ENCODE results near the gene CCDC97. TPM values are rescaled to one million over a fixed set of nuclear protein-coding genes. Genes with fewer than 3 reads are reported as not detected.
A peak's percentile ranks its signal among the peaks of the same experiment; 100 is the strongest.

The CCDC97 gene
- polyA plus RNA-seq, 1 of the 3 experiments (the other 2 are of a cell fraction): 9.6 TPM

DNA sequence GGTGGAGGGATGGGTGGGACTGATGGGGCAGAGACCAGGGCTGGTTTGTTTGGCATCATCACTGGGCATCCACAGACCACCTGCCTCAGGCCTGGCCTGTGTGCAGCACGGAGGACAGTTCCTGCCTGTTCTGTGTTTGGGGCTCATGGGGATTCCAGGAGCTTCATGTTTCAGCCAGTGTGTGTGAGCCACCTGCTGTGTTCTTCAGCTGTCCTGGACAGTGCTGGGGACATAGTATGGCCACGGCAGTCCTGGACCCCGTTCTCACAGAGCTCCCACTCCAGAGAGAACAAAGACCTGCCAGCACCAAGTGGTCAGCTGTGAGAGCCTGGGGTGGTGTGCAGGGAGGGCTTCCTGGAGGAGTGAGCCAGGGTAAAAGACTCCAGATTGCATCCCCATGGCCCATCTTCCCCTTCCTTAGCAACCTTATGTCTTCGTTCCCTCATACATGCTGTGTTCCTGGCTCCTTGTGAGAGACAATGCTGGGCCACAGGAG, 2.0 kb upstream of the CCDC97 start:
- ChIA-PET POLR2A (interaction anchor here (0.7 kb wide), 1 partner anchor 44 kb away, joined by 6 read pairs; the partner anchor contains the start of gene HNRNPUL1), CTCF (interaction anchor here (0.6 to 5.5 kb wide), 26 partner anchors 10 to 338 kb away, joined by 3 to 105 read pairs (median 6); partner anchors contain the start of genes DMAC2, HNRNPUL1 and TGFB1)
- H3K9me2 ChIP-seq: no peaks in the 10 kb centered on the region
- H3K27ac ChIP-seq (ENCODE audit: low read depth in 2 of 2, low read length in 1 of 2): peak overlapping the region; percentile 36 to 95; a peak in 3 of 4 replicates
- no peaks in the 10 kb centered on the region; the same call in 1 of the 2 replicates for H4K20me1 ChIP-seq (ENCODE audit: insufficient read depth)
- peaks cover 32% of the 10 kb centered on the region for H3K79me2 ChIP-seq (ENCODE audit: insufficient read depth)
- no peak overlapping the region for H2AFZ ChIP-seq (ENCODE audit: low read depth)
- TF ChIP-seq RCOR1 (IDR thresholded peaks at IDR 0.05; ENCODE audit: low read length) (no peak), TAF1 (IDR thresholded peaks at IDR 0.05; ENCODE audit: borderline replicate concordance, low read depth, low read length) (no peak), TEAD4 (IDR thresholded peaks at IDR 0.05; ENCODE audit: borderline replicate concordance, insufficient read depth) (no peak), MXI1 (IDR thresholded peaks at IDR 0.05; ENCODE audit: low read depth, low read length) (no peak), GATA2 (CRISPR knock-in tag; IDR thresholded peaks at IDR 0.05) (no peak), SMC3 (IDR thresholded peaks at IDR 0.05; ENCODE audit: low read depth, low read length) (no peak), GABPA (IDR thresholded peaks at IDR 0.05; ENCODE audit: low read depth) (no peak), ELF1 (IDR thresholded peaks at IDR 0.05) (no peak)
- TF ChIP-seq, protein P1, sequence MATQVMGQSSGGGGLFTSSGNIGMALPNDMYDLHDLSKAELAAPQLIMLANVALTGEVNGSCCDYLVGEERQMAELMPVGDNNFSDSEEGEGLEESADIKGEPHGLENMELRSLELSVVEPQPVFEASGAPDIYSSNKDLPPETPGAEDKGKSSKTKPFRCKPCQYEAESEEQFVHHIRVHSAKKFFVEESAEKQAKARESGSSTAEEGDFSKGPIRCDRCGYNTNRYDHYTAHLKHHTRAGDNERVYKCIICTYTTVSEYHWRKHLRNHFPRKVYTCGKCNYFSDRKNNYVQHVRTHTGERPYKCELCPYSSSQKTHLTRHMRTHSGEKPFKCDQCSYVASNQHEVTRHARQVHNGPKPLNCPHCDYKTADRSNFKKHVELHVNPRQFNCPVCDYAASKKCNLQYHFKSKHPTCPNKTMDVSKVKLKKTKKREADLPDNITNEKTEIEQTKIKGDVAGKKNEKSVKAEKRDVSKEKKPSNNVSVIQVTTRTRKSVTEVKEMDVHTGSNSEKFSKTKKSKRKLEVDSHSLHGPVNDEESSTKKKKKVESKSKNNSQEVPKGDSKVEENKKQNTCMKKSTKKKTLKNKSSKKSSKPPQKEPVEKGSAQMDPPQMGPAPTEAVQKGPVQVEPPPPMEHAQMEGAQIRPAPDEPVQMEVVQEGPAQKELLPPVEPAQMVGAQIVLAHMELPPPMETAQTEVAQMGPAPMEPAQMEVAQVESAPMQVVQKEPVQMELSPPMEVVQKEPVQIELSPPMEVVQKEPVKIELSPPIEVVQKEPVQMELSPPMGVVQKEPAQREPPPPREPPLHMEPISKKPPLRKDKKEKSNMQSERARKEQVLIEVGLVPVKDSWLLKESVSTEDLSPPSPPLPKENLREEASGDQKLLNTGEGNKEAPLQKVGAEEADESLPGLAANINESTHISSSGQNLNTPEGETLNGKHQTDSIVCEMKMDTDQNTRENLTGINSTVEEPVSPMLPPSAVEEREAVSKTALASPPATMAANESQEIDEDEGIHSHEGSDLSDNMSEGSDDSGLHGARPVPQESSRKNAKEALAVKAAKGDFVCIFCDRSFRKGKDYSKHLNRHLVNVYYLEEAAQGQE (IDR thresholded peaks at IDR 0.05; ENCODE audit: low read depth, low read length): no peak
- TF ChIP-seq, protein P2, sequence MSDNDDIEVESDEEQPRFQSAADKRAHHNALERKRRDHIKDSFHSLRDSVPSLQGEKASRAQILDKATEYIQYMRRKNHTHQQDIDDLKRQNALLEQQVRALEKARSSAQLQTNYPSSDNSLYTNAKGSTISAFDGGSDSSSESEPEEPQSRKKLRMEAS (IDR thresholded peaks at IDR 0.05; ENCODE audit: low read depth): no peak
- H3K4me3 ChIP-seq (ENCODE audit: low read depth in 2 of 2, low read length in 1 of 2): no peak overlapping the region; a peak in 1 of 4 replicates
- no peaks in the 10 kb centered on the region for H3K9me3 ChIP-seq
- H3F3A ChIP-seq (replicated peaks; ENCODE audit: insufficient read depth): peaks cover 72% of the 10 kb centered on the region
- WGBS (ENCODE audit: low lambda C conversion rate): 68% methylated on average over 3 of the region's 4 CpGs
- no peak for DNase-seq
- peaks cover 51 to 52% of the 10 kb centered on the region in 2 experiments for H3K36me3 ChIP-seq (replicated peaks in 1 of 2; ENCODE audit: control insufficient read depth in 1 of 2, insufficient read depth in 2 of 2, low read length in 1 of 2)
- H3K4me2 ChIP-seq: no peak overlapping the region
- H3K27me3 ChIP-seq (ENCODE audit: insufficient read depth): no peaks in the 10 kb centered on the region
- H3K4me1 ChIP-seq (ENCODE audit: control insufficient read depth in 1 of 2, insufficient read depth in 2 of 2, low read depth in 1 of 2, low read length in 1 of 2): peaks cover 14 to 19% of the 10 kb centered on the region in 2 experiments; a peak in 3 of 4 replicates
- H3K9ac ChIP-seq: no peak overlapping the region

DNA sequence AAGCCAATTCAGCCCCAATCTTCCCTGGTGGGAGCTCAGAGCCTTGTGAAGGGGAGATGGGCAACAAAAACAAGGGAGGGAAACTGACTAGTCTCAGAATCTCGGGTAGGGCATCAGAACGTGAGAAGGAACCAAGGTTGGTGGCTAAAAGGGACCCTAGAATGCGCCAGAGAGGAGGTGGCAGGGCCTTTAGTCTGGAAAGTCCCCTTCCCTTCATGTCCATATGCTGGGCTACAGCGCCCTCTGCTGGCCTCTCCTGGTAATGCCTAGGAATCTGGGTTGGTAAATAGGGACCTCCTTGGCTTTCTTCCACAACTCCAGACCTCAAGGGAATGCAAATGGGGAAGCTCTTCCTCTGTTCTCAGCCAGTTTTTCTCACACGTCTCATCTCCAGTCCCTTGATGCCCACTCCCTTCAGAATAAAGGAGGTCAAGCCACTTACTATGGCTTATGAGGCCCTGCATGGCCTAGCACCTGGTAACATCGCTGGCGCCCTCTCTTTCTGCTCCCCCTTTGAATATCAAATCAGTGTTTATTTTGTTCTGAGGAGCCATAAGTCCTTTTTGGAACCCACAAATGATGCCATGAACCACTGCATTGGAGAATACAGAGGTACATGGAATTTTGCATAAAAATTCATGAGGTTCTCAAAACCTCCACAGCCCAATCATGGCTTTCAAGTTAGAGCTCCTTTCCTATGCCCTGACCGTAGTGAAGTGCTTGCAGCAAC, 1.4 kb upstream of the CCDC97 start:
- peak overlapping the region; percentile 96 for H3K4me2 ChIP-seq
- H3K36me3 ChIP-seq (replicated peaks in 1 of 2; ENCODE audit: control insufficient read depth in 1 of 2, insufficient read depth in 2 of 2, low read length in 1 of 2): peaks cover 52 to 54% of the 10 kb centered on the region in 2 experiments
- POLR2A ChIA-PET: interaction anchor here (0.7 kb wide), 1 partner anchor 44 kb away, joined by 6 read pairs; the partner anchor contains the start of gene HNRNPUL1
- DNase-seq: peak; percentile 85
- peaks cover 76% of the 10 kb centered on the region for H3F3A ChIP-seq (replicated peaks; ENCODE audit: insufficient read depth)
- no peak overlapping the region for H3K9ac ChIP-seq
- H3K4me3 ChIP-seq (ENCODE audit: low read depth in 2 of 2, low read length in 1 of 2): peak overlapping the region; percentile 23 to 69; a peak in 2 of 4 replicates
- no peak overlapping the region for H2AFZ ChIP-seq (ENCODE audit: low read depth)
- H3K79me2 ChIP-seq (ENCODE audit: insufficient read depth): peaks cover 38% of the 10 kb centered on the region
- no peaks in the 10 kb centered on the region; the same call in 1 of the 2 replicates for H4K20me1 ChIP-seq (ENCODE audit: insufficient read depth)
- H3K9me3 ChIP-seq: no peaks in the 10 kb centered on the region
- H3K27me3 ChIP-seq (ENCODE audit: insufficient read depth): no peaks in the 10 kb centered on the region
- CTCF ChIA-PET: interaction anchor here (0.6 to 5.5 kb wide), 35 partner anchors 8 to 339 kb away, joined by 3 to 105 read pairs (median 5); partner anchors contain the start of genes B9D2, DMAC2, HNRNPUL1 and TGFB1
- WGBS (ENCODE audit: low lambda C conversion rate): 36% methylated on average over 8 of the region's 8 CpGs
- H3K4me1 ChIP-seq (ENCODE audit: control insufficient read depth in 1 of 2, insufficient read depth in 2 of 2, low read depth in 1 of 2, low read length in 1 of 2): peaks cover 14 to 19% of the 10 kb centered on the region in 2 experiments; a peak in 3 of 4 replicates
- H3K27ac ChIP-seq (ENCODE audit: low read depth in 2 of 2, low read length in 1 of 2): peak overlapping the region; percentile 56 to 95
- no peaks in the 10 kb centered on the region for H3K9me2 ChIP-seq
- TF ChIP-seq, protein P3, sequence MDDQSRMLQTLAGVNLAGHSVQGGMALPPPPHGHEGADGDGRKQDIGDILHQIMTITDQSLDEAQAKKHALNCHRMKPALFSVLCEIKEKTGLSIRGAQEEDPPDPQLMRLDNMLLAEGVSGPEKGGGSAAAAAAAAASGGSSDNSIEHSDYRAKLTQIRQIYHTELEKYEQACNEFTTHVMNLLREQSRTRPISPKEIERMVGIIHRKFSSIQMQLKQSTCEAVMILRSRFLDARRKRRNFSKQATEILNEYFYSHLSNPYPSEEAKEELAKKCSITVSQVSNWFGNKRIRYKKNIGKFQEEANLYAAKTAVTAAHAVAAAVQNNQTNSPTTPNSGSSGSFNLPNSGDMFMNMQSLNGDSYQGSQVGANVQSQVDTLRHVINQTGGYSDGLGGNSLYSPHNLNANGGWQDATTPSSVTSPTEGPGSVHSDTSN (IDR thresholded peaks at IDR 0.05): 0 out of 2 replicates have a peak, but pooled peaks have one; percentile 22
- TF ChIP-seq EZH2phosphoT487 (IDR thresholded peaks at IDR 0.05; ENCODE audit: borderline replicate concordance, low read depth) (no peak), YY1 (IDR thresholded peaks at IDR 0.05; ENCODE audit: low read depth) (no peak), POLR2AphosphoS5 (IDR thresholded peaks at IDR 0.05; ENCODE audit: low read depth, low read length) (peak; percentile 64), FOSL2 (IDR thresholded peaks at IDR 0.05; ENCODE audit: borderline replicate concordance, low read depth) (no peak)
- TF ChIP-seq, protein P1 (IDR thresholded peaks at IDR 0.05; ENCODE audit: low read depth, low read length): 0 out of 2 replicates have a peak, but pooled peaks have one; percentile 10
- TF ChIP-seq, protein P2 (IDR thresholded peaks at IDR 0.05; ENCODE audit: low read depth): no peak

Measured in SK-N-SH (cell line).